Activated CD4-positive, alpha-beta T cell treated with anti-CD3 and anti-CD28 coated beads, Interleukin-2, amount 50 U/mL, for 24 hours (primary cell): ENCODE data around the gene NFKBIL1.
"Not testable (repeated sequence)": the region's sequence is repeated elsewhere in the genome, so short reads cannot be mapped to it uniquely, and the experiment has no call there.

Source experiments
- DNase-seq, 2 donors: peaks; one replicate each; pipeline ENCODE4 v3.0.0-alpha.2; 2020; ENCODE audit warnings: low read depth in 1 of 2, low spot score in 1 of 2

Gene NFKBIL1

DNA sequence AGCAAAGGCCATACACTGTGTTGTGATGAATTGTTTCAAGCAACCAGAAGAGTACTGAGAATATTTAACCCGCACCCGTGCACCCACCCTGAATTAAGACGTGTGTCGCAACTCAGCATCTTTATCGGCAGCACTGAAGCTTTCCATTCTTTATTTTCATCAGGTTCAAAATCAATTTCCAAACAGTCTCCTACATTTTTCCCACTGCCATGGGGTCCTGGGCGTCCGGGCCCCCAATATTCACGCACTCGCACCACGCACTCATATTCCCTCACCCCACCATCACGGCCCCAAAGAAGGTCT is 33.0 kb downstream of the NFKBIL1 start:
- no peak for DNase-seq

GRCh38 chr6:31580807-31581433 is 33.5 kb downstream of the NFKBIL1 start:
- DNase-seq, result peak; percentile 84 to 85

DNA sequence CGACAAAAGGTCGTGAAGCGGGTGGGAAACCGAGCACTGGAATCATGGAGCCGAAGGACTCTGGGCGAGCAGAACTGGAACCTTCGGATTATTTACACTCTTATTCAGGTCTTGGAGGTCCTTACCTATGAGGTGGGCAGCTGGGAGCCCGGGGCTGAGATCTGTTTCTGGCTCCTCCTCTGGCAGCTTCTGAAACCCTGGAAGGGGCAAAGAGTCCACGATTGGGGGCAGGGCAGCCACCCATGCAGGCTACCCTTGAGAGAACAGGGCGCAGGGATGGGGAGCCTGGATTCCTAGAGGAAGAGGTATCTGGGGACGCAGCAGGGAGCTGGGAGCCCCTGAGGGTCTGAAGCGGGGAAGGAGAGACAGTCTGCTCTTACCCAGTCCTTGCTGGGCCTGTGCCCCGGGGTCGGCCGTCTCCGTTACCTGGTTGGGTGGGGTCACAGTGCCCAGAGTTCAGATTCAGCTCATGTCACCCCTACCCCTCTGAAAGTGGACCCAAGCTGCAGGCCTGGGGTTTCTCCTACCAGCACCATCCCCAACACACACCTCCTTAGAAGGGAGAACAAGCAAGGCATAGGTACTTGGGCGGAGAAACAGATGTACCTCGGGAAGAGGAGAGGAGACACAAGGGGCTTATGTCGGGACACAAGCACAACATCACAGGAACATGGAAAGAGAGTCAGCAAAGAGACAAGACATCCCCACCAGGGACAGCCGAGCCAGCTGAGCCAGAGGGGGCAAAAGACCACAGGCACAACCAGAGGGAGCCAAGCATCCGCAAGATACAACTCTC is 34.2 kb downstream of the NFKBIL1 start:
- DNase-seq, result no peak

- no peak for DNase-seq
Observed at GRCh38 chr6:31582230-31582643, 34.8 kb downstream of the NFKBIL1 start, which contains the start of gene LTB. Gene LTB, minus strand, starts transcription at chr6:31582424. Its CDS starts 7 bp downstream, at chr6:31582417.

- no peak for DNase-seq
Observed at GRCh38 chr6:31585491-31585890, 38.1 kb downstream of the NFKBIL1 start.

DNA sequence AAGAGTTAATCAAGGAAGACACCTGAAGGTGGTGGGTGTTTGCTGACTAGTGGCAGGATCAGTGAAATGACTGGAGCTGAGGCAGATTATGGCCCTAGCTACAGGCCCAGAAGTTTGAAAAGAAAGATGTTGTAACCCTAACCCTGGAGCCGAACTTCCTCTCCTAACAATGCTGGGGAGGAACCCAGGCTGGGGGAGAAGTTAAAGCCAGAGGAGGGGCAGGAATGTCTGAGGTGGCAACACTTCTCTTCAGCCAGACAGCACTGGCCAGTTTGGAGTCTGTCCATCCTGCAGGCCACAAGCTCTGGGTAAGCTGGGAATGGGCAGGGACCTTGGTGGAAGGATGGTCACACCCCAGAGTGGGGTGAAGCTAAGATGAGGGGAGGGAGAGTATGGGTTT is 38.6 kb downstream of the NFKBIL1 start, which contains the start of gene LST1:
Gene LST1 (plus strand): TSS at position 270 of the 400 bp plus-strand sequence. CDS start 1,023 bp downstream, outside the sequence.
- no peak for DNase-seq

DNA sequence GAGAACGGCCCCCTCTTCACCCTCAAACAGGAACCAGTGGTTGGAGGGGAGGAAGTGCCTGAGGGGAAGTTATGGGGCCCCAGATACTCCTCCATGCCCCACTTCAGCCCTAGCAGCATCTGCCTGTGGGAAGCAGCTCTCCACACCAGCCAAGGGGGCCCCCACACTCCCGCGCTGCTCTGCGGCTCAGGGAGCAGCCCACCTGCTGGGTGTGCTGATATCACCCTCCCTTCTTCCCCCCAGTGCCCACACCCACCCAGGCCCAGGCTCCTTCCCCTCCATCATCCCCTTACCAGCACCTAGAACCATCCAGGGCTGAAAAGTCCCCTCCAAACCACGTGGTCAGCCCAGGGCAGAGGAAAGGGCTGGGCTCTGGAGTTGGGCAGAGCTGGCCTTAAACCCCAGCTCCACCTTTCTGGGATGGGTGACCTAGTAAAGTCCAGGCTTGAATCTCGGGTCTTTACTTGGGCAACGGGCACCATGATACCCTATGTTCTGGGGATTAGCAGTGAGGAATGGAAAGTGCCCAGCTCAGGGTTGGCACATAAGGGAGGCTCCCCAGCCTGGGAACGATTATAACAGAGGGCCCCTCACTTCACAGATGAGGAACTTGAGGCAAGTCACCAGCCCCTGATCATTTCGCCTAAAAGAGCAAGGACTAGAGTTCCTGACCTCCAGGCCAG is 39.3 kb downstream of the NFKBIL1 start:
- DNase-seq, result no peak

GRCh38 chr6:31587791-31588777 is 40.7 kb downstream of the NFKBIL1 start:
- DNase-seq, result no peak

DNA sequence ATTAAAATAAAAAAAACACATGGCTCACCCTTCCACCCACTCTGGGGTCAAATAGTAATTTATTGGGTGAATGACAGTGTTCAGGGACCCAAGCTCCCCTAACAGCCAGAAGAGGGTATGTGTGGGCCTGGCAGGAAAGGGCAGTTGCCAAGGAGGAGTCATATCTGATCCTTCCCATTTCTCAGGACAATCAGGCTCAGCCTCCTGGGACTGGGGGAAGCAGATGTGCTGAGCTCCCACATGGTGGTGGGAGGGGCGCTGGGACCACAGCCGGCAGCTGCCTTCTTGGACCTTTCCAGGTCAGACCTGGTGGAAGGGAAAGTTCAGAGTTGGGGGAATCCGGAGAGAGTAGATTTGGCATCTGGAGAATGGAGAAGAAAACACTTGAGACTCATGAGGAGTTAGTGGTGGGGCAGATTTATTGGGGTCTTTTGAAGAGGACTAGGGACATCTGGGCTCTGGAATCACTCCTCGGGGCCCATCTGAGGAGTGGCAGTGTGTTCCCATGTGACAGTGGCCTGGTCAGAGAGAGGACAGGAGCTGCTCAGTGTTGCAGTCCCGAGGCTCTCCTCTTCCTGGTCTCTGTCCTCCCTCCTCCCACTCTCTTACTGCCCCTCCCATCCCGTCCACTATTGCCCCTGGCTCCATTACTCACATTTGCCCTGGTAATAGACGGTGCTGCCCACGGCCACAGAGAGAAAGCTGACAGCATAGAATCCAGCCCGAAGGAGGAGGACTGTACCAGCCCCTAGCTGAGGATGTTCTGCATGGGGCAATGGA is 41.7 kb downstream of the NFKBIL1 start:
- DNase-seq, result no peak

DNA sequence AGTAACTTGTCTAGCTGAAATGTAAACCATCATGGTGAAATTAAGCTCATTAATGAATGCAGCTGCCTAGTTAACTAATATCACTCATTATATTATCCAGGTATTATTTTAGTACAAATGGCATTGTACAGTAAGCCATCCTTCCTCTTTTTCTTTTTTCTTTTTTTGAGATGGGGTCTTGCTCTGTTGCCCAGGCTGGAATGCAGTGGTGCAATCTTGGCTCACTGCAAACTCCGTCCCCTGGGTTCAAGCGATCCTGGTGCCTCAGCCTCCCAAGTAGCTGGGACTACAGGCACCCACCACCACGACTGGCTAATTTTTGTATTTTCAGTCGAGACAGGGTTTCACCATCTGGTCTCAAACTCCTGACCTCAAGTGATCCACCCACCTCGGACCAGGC is 43.3 kb downstream of the NFKBIL1 start:
- not testable (repeated sequence) for DNase-seq

DNA sequence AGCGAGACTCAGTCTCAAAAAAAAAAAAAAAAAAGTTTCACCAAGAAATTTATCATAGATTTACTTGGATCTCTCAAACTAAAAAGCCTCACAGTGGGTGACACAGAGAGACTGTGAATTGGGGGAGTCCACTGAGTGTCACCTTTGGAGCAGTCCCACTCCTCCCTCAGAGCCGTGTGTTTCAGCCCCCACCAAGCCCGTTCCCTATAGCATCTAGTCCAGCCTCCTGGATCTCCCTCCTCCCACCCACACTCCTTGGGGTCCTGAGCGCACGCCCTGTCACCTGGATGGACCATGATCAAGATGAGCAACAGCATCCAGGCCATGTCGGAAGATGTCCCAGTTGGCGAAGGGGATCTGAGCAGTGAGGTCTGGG is 45.0 kb downstream of the NFKBIL1 start:
- no peak for DNase-seq

DNA sequence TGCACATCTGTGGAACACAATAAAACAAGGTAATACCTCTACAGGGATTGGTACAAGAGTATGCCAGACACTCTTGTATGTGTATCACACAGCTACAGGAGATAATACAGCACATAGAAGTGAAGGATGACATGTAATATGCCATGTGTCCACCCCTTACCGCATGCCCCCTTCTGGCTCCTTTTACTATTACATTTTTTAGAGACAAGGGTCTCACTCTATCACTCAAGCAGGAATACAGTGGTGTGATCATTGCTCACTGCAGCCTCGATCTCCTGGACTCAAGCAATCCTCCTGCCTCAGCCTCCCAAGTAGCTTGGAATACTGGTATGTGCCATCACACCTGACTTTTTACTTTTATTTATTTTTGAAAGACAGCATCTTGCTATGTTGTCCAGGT is 49.6 kb downstream of the NFKBIL1 start:
- DNase-seq, result no peak

DNA sequence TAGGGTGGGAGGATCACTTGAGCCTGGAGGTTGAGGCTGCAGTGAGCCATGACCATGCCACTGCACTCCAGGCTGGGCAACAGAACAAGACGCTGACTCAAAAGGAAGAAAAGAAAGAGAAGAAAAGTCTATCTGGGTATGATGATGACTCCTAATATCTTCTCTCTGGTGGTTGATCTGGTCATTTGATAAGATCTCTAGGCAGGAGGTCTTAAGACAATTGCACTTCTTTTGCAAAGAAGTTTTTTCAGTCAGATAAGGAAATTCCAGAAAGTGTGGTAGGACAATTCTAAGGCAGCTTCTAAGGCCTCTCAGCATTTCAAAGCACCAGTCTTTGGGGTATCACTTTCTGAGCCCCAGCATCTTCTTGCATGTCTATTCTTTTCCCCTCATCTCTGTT is 59.9 kb downstream of the NFKBIL1 start:
- DNase-seq, result no peak
